ENCODE results near the gene GPC1. TPM values are rescaled to one million over a fixed set of nuclear protein-coding genes. Genes with fewer than 3 reads are reported as not detected.

Gene GPC1
- total and polyA plus RNA-seq, 2 of the 4 experiments (the other 2 are of a cell fraction) = 16.0 to 211 TPM

- H3K79me1 ChIP-seq (ENCODE audit: low read depth in 1 of 2, low read length in 2 of 2) = no peaks in the 10 kb centered on the region
- no peak overlapping the region for H3K56ac ChIP-seq (ENCODE audit: extremely low read depth, insufficient read depth, low read length)
- 0 out of 2 replicates have a peak, but pooled peaks cover 8% of the 10 kb centered on the region for H3K9me1 ChIP-seq (ENCODE audit: insufficient read depth, low read length)
- H3K23ac ChIP-seq (ENCODE audit: low read depth, low read length) = no peak overlapping the region
- no peak overlapping the region for H2AK5ac ChIP-seq (ENCODE audit: low read depth, low read length)
- dilution Hi-C loops (cut with HindIII; ENCODE audit: low sequenced_read_pairs, unreplicated experiment) (no loop called here), intact Hi-C loops (cut with micrococcal nuclease) (no loop called here), in situ Hi-C loops (cut with MboI; ENCODE audit: low sequenced_read_pairs) (no loop called here)
- WGBS, 2 experiments (ENCODE audit: extremely low coverage in 2 of 2, insufficient read length in 1 of 2) = 100% methylated on average over 3 of the region's 12 CpGs; no CpG with 5 or more reads in 1 of the 2 experiments
- no peak overlapping the region for H4K5ac ChIP-seq (ENCODE audit: low read depth, low read length)
- H2BK15ac ChIP-seq (ENCODE audit: low read depth, low read length) = no peak overlapping the region
- H3K4me1 ChIP-seq (ENCODE audit: control insufficient read depth, insufficient read depth, low read length) = no peaks in the 10 kb centered on the region
- peaks cover 2% of the 10 kb centered on the region; the same call in 1 of the 2 replicates for H3K27me3 ChIP-seq (ENCODE audit: control insufficient read depth, insufficient read depth, low read length)
- no peak overlapping the region for H3K27ac ChIP-seq (ENCODE audit: insufficient read depth, low read length)
- H2BK20ac ChIP-seq (ENCODE audit: low read depth, low read length) = no peak overlapping the region
- H3K4me3 ChIP-seq (ENCODE audit: insufficient read depth, low read depth, low read length) = no peak overlapping the region
- H2AFZ ChIP-seq (replicated peaks; ENCODE audit: low read length, poor library complexity) = no peak overlapping the region
- H3K9ac ChIP-seq (ENCODE audit: low read depth, low read length) = no peak overlapping the region
- H3K9me3 ChIP-seq (ENCODE audit: control insufficient read depth, insufficient read depth, low read length) = no peaks in the 10 kb centered on the region
- no peaks in the 10 kb centered on the region for H3K36me3 ChIP-seq (ENCODE audit: control insufficient read depth, insufficient read depth, low read length)
- H3K4me2 ChIP-seq (ENCODE audit: low read depth, low read length) = no peak overlapping the region
- no peak for ATAC-seq (ENCODE audit: low read depth)
- H3K18ac ChIP-seq (ENCODE audit: low read depth, low read length) = no peak overlapping the region
- no peak for DNase-seq
- H2BK120ac ChIP-seq (ENCODE audit: low read depth, low read length) = no peak overlapping the region
- no peak overlapping the region for H3K14ac ChIP-seq (replicated peaks; ENCODE audit: low read depth, low read length)
- H3K4ac ChIP-seq (ENCODE audit: low read depth, low read length) = no peak overlapping the region
- H2BK5ac ChIP-seq (ENCODE audit: low read depth, low read length, poor library complexity, severe bottlenecking) = no peak overlapping the region
- BruUV-seq (replicated peaks) = no TSS peak
- ChIA-PET CTCF (no interaction called here), POLR2A (ENCODE audit: unreplicated experiment) (no interaction called here)
- H4K8ac ChIP-seq (ENCODE audit: low read depth in 2 of 2, low read length in 2 of 2) = no peak overlapping the region
- no peak overlapping the region for H4K91ac ChIP-seq (ENCODE audit: insufficient read depth, low read depth, low read length)
- H2AK9ac ChIP-seq (replicated peaks; ENCODE audit: low read depth, low read length, poor library complexity) = no peak overlapping the region
- TF ChIP-seq MAZ (IDR thresholded peaks at IDR 0.05; ENCODE audit: borderline replicate concordance, low read depth, low read length) = no peak
- no peak for TF ChIP-seq MAFK (IDR thresholded peaks at IDR 0.05; ENCODE audit: low read depth, low read length)
- no peak for TF ChIP-seq RAD21 (IDR thresholded peaks at IDR 0.05; ENCODE audit: low read length)
- no peak for TF ChIP-seq RFX5 (IDR thresholded peaks at IDR 0.05; ENCODE audit: low read depth, low read length)
- TF ChIP-seq USF2 (IDR thresholded peaks at IDR 0.05; ENCODE audit: low read depth, low read length) = no peak
- no peak for TF ChIP-seq CEBPB (IDR thresholded peaks at IDR 0.05; ENCODE audit: low read depth, low read length)
- TF ChIP-seq MXI1 (IDR thresholded peaks at IDR 0.05; ENCODE audit: borderline replicate concordance, low read depth, low read length) = no peak
- no peak for TF ChIP-seq POLR2A (IDR thresholded peaks at IDR 0.05; ENCODE audit: low read depth, low read length)
- TF ChIP-seq NFE2L2 (IDR thresholded peaks at IDR 0.05; ENCODE audit: low read depth, low read length) = no peak
- no peaks in the 10 kb centered on the region for H4K20me1 ChIP-seq (ENCODE audit: insufficient read depth, low read length)
Observed at GRCh38 chr2:240396623-240397541, 38.6 kb upstream of the GPC1 start.
